HCT116 (cell line): ENCODE data around the gene LIMS2. TPM values are rescaled to one million over a fixed set of nuclear protein-coding genes. Genes with fewer than 3 reads are reported as not detected.

Experiments used
- ATAC-seq: fragments of 200-7000 bp; cut with Tn5 transposase; 2 replicates; pipeline ENCODE4 v1.9.1; 2020; ENCODE audit warnings: mild to moderate bottlenecking, moderate library complexity
- BruUV-seq: library from RNA; stranded (reverse); fragments of 400-500 nt; replicated peaks from 2 replicates; lab custom pipeline; 2021; lab: Mats Ljungman, UMichigan
- CTCF ChIA-PET: fragments of 300-600 bp; sonication (Branson Sonifier 250); formaldehyde crosslinking; loops from one replicate; lab custom pipeline; 2021; ENCODE audit warnings: antibody characterized with exemption; lab: Charles Lee
- POLR2A ChIA-PET: fragments of 300-600, 350-600 bp; sonication (Branson Sonifier 250); formaldehyde crosslinking; loops from one replicate; lab custom pipeline; 2021; ENCODE audit warnings: antibody characterized with exemption; lab: Charles Lee
- RAD21 ChIA-PET, 2 experiments: fragments of 300-600 bp; sonication (Branson Sonifier 250); formaldehyde crosslinking; loops; one replicate each; lab custom pipeline; 2023; ENCODE audit warnings: low total read pairs in 2 of 2; ENCODE audit not compliant: uncharacterized antibody in 2 of 2, unreplicated experiment in 2 of 2, low non-redundant PET in 1 of 2; lab: Charles Lee
- DNase-seq: peaks from one replicate; pipeline ENCODE4 v3.0.0-alpha.2; 2010; ENCODE audit warnings: low read depth, low spot score
- H2AFZ ChIP-seq: fragments of 200-600 bp; shearing (Covaris generic), sonication (generic); 2 replicates; pipeline ENCODE4 v1.6.1; 2017; ENCODE audit warnings: low read depth, mixed run types, mixed read lengths, antibody characterized with exemption, low read length; ENCODE audit not compliant: poor library complexity, severe bottlenecking
- H3K27ac ChIP-seq: 2 replicates; pipeline ENCODE4 v1.5.1; 2012; ENCODE audit warnings: low read depth, low read length
- H3K27me3 ChIP-seq: fragments of 200-600 bp; sonication (generic); 2 replicates; pipeline ENCODE4 v1.6.1; 2016; ENCODE audit warnings: mixed run types, low read length, mixed read lengths; ENCODE audit not compliant: insufficient read depth
- H3K36me3 ChIP-seq, 2 experiments: fragments of 200-500 bp in 1 of 2; fragments of 200-600 bp in 1 of 2; sonication (Bioruptor generic) in 1 of 2; sonication (generic) in 1 of 2; 2 replicates each; pipeline versions ENCODE4 v1.5.1 to v1.6.1; 2014 to 2016; ENCODE audit warnings: low read length in 2 of 2, inconsistent platforms in 1 of 2, mixed read lengths in 1 of 2, mixed run types in 1 of 2; ENCODE audit not compliant: insufficient read depth in 2 of 2, control insufficient read depth in 1 of 2
- H3K4me1 ChIP-seq, 2 experiments: fragments of 200-600 bp in 1 of 2; sonication (generic) in 1 of 2; 2 replicates each; pipeline versions ENCODE4 v1.5.1 to v1.6.1; 2012 to 2017; ENCODE audit warnings: low read length in 2 of 2, inconsistent platforms in 1 of 2, mild to moderate bottlenecking in 1 of 2, mixed read lengths in 1 of 2, mixed run types in 1 of 2, moderate library complexity in 1 of 2; ENCODE audit not compliant: insufficient read depth in 2 of 2, control insufficient read depth in 1 of 2
- H3K4me2 ChIP-seq: fragments of 200-600 bp; sonication (generic); 2 replicates; pipeline ENCODE4 v1.6.1; 2017; ENCODE audit warnings: mixed run types, low read length, mixed read lengths
- H3K4me3 ChIP-seq, 2 experiments: fragments of 200-600 bp in 1 of 2; sonication (generic) in 1 of 2; replicated peaks in 1 of 2; 2 replicates each; pipeline ENCODE4 v1.5.1; 2011 to 2016; ENCODE audit warnings: low read length in 2 of 2, control low read depth in 1 of 2, low read depth in 1 of 2, mild to moderate bottlenecking in 1 of 2, mixed read lengths in 1 of 2, mixed run types in 1 of 2
- H3K79me2 ChIP-seq: fragments of 200-600 bp; sonication (generic); 2 replicates; pipeline ENCODE4 v1.6.1; 2017; ENCODE audit warnings: mild to moderate bottlenecking, mixed run types, low read length, moderate library complexity, mixed read lengths; ENCODE audit not compliant: insufficient read depth
- H3K9ac ChIP-seq: fragments of 200-600 bp; sonication (generic); 2 replicates; pipeline ENCODE4 v1.6.1; 2016; ENCODE audit warnings: low read length, mixed read lengths
- H3K9me2 ChIP-seq: fragments of 200-600 bp; sonication (generic), shearing (Covaris generic); 2 replicates; pipeline ENCODE4 v1.6.1; 2017; ENCODE audit warnings: mixed run types, mild to moderate bottlenecking, moderate library complexity; ENCODE audit not compliant: insufficient read depth
- H3K9me3 ChIP-seq, 2 experiments: fragments of 200-500 bp in 1 of 2; fragments of 200-600 bp in 1 of 2; sonication (Bioruptor generic) in 1 of 2; sonication (generic) in 1 of 2; 2 replicates each; pipeline ENCODE4 v1.6.1; 2014 to 2017; ENCODE audit warnings: low read length in 2 of 2, mixed read lengths in 2 of 2, inconsistent platforms in 1 of 2, low read depth in 1 of 2, mild to moderate bottlenecking in 1 of 2, mixed run types in 1 of 2, moderate library complexity in 1 of 2; ENCODE audit not compliant: control insufficient read depth in 1 of 2, insufficient read depth in 1 of 2
- H4K20me1 ChIP-seq: fragments of 200-600 bp; sonication (generic), shearing (Covaris generic); 2 replicates; pipeline ENCODE4 v1.6.1; 2017; ENCODE audit warnings: mixed run types, mild to moderate bottlenecking, moderate library complexity; ENCODE audit not compliant: insufficient read depth
- CBX3 ChIP-seq: IDR thresholded peaks from 2 replicates; pipeline ENCODE4 v1.6.1; 2012; ENCODE audit warnings: low read depth
- CEBPB ChIP-seq: IDR thresholded peaks from 2 replicates; pipeline ENCODE4 v1.6.1; 2012; ENCODE audit warnings: low read depth
- ELF1 ChIP-seq: IDR thresholded peaks from 2 replicates; pipeline ENCODE4 v1.6.1; 2012; ENCODE audit warnings: low read depth, borderline replicate concordance
- EZH2 ChIP-seq: fragments of 200-600 bp; sonication (generic); IDR thresholded peaks from 2 replicates; pipeline ENCODE4 v1.6.1; 2017; ENCODE audit warnings: antibody characterized with exemption, mixed run types
- EZH2phosphoT487 ChIP-seq: fragments of 200-600 bp; IDR thresholded peaks from 2 replicates; pipeline ENCODE4 v1.6.1; 2018; ENCODE audit warnings: antibody characterized with exemption, borderline replicate concordance
- POLR2A ChIP-seq: IDR thresholded peaks from 2 replicates; pipeline ENCODE4 v1.7.0; 2011; ENCODE audit warnings: borderline replicate concordance; ENCODE audit not compliant: insufficient read depth, insufficient read length; ENCODE audit errors: extremely low read depth
- POLR2AphosphoS5 ChIP-seq: IDR thresholded peaks from 2 replicates; pipeline ENCODE4 v1.6.1; 2011; ENCODE audit warnings: mild to moderate bottlenecking, low read depth, low read length, moderate library complexity
- RAD21 ChIP-seq: IDR thresholded peaks from 2 replicates; pipeline ENCODE4 v1.6.1; 2012; ENCODE audit warnings: low read depth, mild to moderate bottlenecking
- SP1 ChIP-seq: IDR thresholded peaks from 2 replicates; pipeline ENCODE4 v1.6.1; 2012; ENCODE audit warnings: low read depth
- SRF ChIP-seq: IDR thresholded peaks from 2 replicates; pipeline ENCODE4 v1.6.1; 2012; ENCODE audit warnings: low read depth
- TCF7L2 ChIP-seq: IDR thresholded peaks from 2 replicates; pipeline ENCODE4 v1.7.0; 2011; ENCODE audit warnings: borderline replicate concordance, inconsistent platforms; ENCODE audit not compliant: insufficient read depth, insufficient read length; ENCODE audit errors: extremely low read depth
- YY1 ChIP-seq: IDR thresholded peaks from 2 replicates; pipeline ENCODE4 v1.6.1; 2011; ENCODE audit warnings: low read length, low read depth, moderate library complexity, mild to moderate bottlenecking; ENCODE audit not compliant: insufficient replicate concordance; ENCODE audit errors: extremely low read depth
- ZFX ChIP-seq: fragments of 450-650 bp; IDR thresholded peaks from 2 replicates; pipeline ENCODE4 v1.6.1; 2017
- ZNF274 ChIP-seq: fragments of 200-500 bp; sonication (Bioruptor generic); IDR thresholded peaks from 2 replicates; pipeline ENCODE4 v1.6.1; 2014; ENCODE audit warnings: mild to moderate bottlenecking, low read depth, low read length, inconsistent platforms
- intact Hi-C: fragments of 100-400 bp; cut with micrococcal nuclease; formaldehyde crosslinking; loops from 2 replicates; pipeline ENCODE4 v1.10.0; 2022
- total RNA-seq: library from RNA; stranded (reverse); gene quantifications from one replicate; pipeline ENCODE4 v1.2.1, GENCODE V29; 2021; ENCODE audit not compliant: unreplicated experiment
- TF ChIP-seq, protein P1 (sequence below): IDR thresholded peaks from 2 replicates; pipeline ENCODE4 v1.6.1; 2012
- TF ChIP-seq, protein P2 (sequence below), 3 experiments: fragments of 200-600 bp in 1 of 3; sonication (generic) in 1 of 3; IDR thresholded peaks in 2 of 3; conservative IDR thresholded peaks in 1 of 3; 2 replicates each; pipeline ENCODE4 v1.5.1; 2012 to 2017; ENCODE audit warnings: low read depth in 2 of 3, low read length in 2 of 3, antibody characterized with exemption in 1 of 3, borderline replicate concordance in 1 of 3, control low read depth in 1 of 3, mild to moderate bottlenecking in 1 of 3, mixed read lengths in 1 of 3, mixed run types in 1 of 3, moderate library complexity in 1 of 3; ENCODE audit not compliant: insufficient read depth in 1 of 3

LIMS2 gene
- total RNA-seq, 1 experiment from 2014 or later, result 3.7 TPM

DNA sequence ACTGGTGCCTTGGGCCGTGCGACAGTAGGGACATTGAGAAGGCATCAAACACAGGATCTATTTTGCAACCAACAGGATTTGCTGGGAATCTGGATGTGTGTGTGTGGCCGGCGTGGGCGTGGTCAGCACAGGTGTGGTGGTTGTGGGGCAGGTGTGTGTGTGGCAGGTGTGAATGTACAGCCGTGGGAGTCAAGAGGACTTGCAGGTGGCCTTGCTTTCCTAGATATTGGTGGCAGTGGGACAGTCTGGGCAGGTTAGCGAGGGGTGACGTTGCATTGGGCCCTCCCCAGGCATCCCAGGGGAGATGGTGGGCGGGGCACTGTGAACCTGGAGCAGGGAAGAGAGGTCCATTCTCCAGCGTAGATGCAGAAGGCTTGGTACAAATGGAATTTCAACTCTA is 3.2 kb upstream of the LIMS2 start:
- no peaks in the 10 kb centered on the region for H4K20me1 ChIP-seq
- no peak for TF ChIP-seq YY1
- no peak for TF ChIP-seq RAD21
- TF ChIP-seq, all 23 proteins: peak for 0
- ATAC-seq, result no peak
- Histone ChIP-seq H3K79me2 (no peaks in the 10 kb centered on the region), H3K9me3 (no peaks in the 10 kb centered on the region), H3K4me3 (no peak overlapping the region), H2AFZ (no peak overlapping the region), H3K36me3 (no peaks in the 10 kb centered on the region), H3K4me1 (peaks cover 0 to 15% of the 10 kb centered on the region in 2 experiments; a peak in 2 of 4 replicates), H3K9ac (no peak overlapping the region), H3K27me3 (peaks cover 7% of the 10 kb centered on the region; the same call in 1 of the 2 replicates), H3K27ac (no peak overlapping the region), H3K4me2 (no peak overlapping the region), H3K9me2 (no peaks in the 10 kb centered on the region)
- POLR2A ChIA-PET, result no interaction called here
- intact Hi-C loops, result loop anchor here (10.0 kb wide), 1 partner anchor 484 kb away; no protein-coding TSS in a partner anchor
- no peak for DNase-seq
- no TSS peak for BruUV-seq
- RAD21 ChIA-PET, result no interaction called here
- CTCF ChIA-PET, result no interaction called here

DNA sequence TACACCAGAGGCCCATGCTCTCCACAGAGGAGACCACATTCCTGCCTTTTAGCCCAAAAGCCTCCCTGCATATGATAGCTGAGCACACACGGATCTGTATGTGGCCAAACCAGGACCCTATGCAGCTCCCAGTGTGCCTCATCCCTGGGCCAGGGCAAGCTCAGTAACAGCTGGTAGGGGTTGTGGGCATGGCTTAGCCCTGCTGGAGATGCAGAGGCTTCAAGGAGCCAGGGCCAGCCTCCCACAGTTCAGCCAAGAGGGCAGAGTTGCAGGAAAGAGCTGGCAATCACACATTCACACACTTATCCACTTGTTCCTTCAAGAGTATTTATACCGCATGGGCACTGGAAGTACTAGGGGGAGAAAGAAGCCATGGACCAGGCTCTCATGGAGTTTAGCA is 1.6 kb upstream of the LIMS2 start:
- H3K9me2 ChIP-seq, result no peaks in the 10 kb centered on the region
- H3K9ac ChIP-seq, result no peak overlapping the region
- H3K4me3 ChIP-seq, result no peak overlapping the region
- no peak overlapping the region for H2AFZ ChIP-seq
- H4K20me1 ChIP-seq, result no peaks in the 10 kb centered on the region
- RAD21 ChIA-PET, result no interaction called here
- intact Hi-C loops, result loop anchor here (10.0 kb wide), 1 partner anchor 482 kb away; no protein-coding TSS in a partner anchor
- DNase-seq (no peak), ATAC-seq (no peak)
- H3K9me3 ChIP-seq, result no peaks in the 10 kb centered on the region
- no TSS peak for BruUV-seq
- no peaks in the 10 kb centered on the region for H3K79me2 ChIP-seq
- CTCF ChIA-PET, result interaction anchor here (0.6 to 0.9 kb wide), 2 partner anchors 19 to 480 kb away, joined by 3 read pairs; no protein-coding TSS in a partner anchor
- H3K36me3 ChIP-seq, result no peaks in the 10 kb centered on the region
- H3K27me3 ChIP-seq, result peaks cover 7% of the 10 kb centered on the region; the same call in 1 of the 2 replicates
- no peak overlapping the region for H3K27ac ChIP-seq
- H3K4me1 ChIP-seq, result peaks cover 0 to 15% of the 10 kb centered on the region in 2 experiments; a peak in 2 of 4 replicates
- POLR2A ChIA-PET, result no interaction called here
- no peak overlapping the region for H3K4me2 ChIP-seq
- TF ChIP-seq SP1, result no peak
- TF ChIP-seq ZFX, result no peak
- no peak for TF ChIP-seq TCF7L2
- TF ChIP-seq EZH2, result no peak
- TF ChIP-seq, protein P1, sequence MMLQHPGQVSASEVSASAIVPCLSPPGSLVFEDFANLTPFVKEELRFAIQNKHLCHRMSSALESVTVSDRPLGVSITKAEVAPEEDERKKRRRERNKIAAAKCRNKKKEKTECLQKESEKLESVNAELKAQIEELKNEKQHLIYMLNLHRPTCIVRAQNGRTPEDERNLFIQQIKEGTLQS, result no peak
- TF ChIP-seq POLR2AphosphoS5, result no peak
- no peak for TF ChIP-seq CEBPB
- no peak for TF ChIP-seq SRF
- TF ChIP-seq EZH2phosphoT487, result no peak
- TF ChIP-seq POLR2A, result no peak
- no peak for TF ChIP-seq RAD21
- TF ChIP-seq, protein P2, sequence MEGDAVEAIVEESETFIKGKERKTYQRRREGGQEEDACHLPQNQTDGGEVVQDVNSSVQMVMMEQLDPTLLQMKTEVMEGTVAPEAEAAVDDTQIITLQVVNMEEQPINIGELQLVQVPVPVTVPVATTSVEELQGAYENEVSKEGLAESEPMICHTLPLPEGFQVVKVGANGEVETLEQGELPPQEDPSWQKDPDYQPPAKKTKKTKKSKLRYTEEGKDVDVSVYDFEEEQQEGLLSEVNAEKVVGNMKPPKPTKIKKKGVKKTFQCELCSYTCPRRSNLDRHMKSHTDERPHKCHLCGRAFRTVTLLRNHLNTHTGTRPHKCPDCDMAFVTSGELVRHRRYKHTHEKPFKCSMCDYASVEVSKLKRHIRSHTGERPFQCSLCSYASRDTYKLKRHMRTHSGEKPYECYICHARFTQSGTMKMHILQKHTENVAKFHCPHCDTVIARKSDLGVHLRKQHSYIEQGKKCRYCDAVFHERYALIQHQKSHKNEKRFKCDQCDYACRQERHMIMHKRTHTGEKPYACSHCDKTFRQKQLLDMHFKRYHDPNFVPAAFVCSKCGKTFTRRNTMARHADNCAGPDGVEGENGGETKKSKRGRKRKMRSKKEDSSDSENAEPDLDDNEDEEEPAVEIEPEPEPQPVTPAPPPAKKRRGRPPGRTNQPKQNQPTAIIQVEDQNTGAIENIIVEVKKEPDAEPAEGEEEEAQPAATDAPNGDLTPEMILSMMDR (IDR thresholded peaks at IDR 0.05 in 2 of 3, conservative IDR thresholded peaks at IDR 0.05 in 1 of 3; ENCODE audit: borderline replicate concordance in 1 of 3, insufficient read depth in 1 of 3, low read depth in 2 of 3, low read length in 2 of 3), result no peak
- TF ChIP-seq YY1, result no peak
- TF ChIP-seq CBX3, result no peak
- no peak for TF ChIP-seq ZNF274
- no peak for TF ChIP-seq ELF1
